Immature natural killer cell (primary cell): ENCODE data around the gene TPD52L2. TPM values are rescaled to one million over a fixed set of nuclear protein-coding genes. Genes with fewer than 3 reads are reported as not detected.

ENCODE experiments used
- DNase-seq, 3 donors: peaks; one replicate each; pipeline ENCODE4 v3.0.0; 2022; ENCODE audit warnings: mixed read lengths in 1 of 3
- H3K27ac Mint-ChIP-seq, 6 donors: one replicate each; pipeline ENCODE4 v1.8.0; 2020; ENCODE audit warnings: mixed read lengths in 6 of 6, mild to moderate bottlenecking in 5 of 6, inconsistent platforms in 4 of 6, moderate library complexity in 3 of 6
- H3K27me3 Mint-ChIP-seq, 3 donors: one replicate each; pipeline ENCODE4 v1.8.0; 2020 to 2021; ENCODE audit warnings: low read depth in 3 of 3, mild to moderate bottlenecking in 3 of 3, mixed read lengths in 3 of 3, moderate library complexity in 3 of 3, inconsistent platforms in 1 of 3
- H3K36me3 Mint-ChIP-seq, 3 donors: one replicate each; pipeline ENCODE4 v1.8.0; 2020; ENCODE audit warnings: mixed read lengths in 3 of 3, inconsistent platforms in 2 of 3, mild to moderate bottlenecking in 2 of 3
- H3K4me1 Mint-ChIP-seq, 2 donors: one replicate each; pipeline ENCODE4 v1.8.0; 2020; ENCODE audit warnings: inconsistent platforms in 2 of 2, mild to moderate bottlenecking in 2 of 2, mixed read lengths in 2 of 2, moderate library complexity in 1 of 2
- H3K4me3 Mint-ChIP-seq, 5 donors: one replicate each; pipeline ENCODE4 v1.8.0; 2020; ENCODE audit warnings: mild to moderate bottlenecking in 5 of 5, mixed read lengths in 5 of 5, inconsistent platforms in 3 of 5, moderate library complexity in 3 of 5
- H3K9me3 Mint-ChIP-seq, 6 donors: one replicate each; pipeline ENCODE4 v1.8.0; 2020; ENCODE audit warnings: mild to moderate bottlenecking in 6 of 6, mixed read lengths in 6 of 6, inconsistent platforms in 4 of 6, moderate library complexity in 3 of 6
- polyA plus RNA-seq, 3 donors: library from polyadenylated mRNA; unstranded; fragments of 300-500 nt; fragmentation: Illumina TruSeq; gene quantifications; one replicate each; pipeline ENCODE4 v1.2.3, GENCODE V29; 2021

The TPD52L2 gene
- polyA plus RNA-seq, 3 donors from 2014 or later: 67.5 to 90.8 (median 79.3) TPM

- Mint-ChIP-seq H3K4me1 (peaks cover 43 to 47% of the 10 kb centered on the region in 2 donors), H3K27me3 (peaks cover 3 to 9% (median 8%) of the 10 kb centered on the region in 3 donors), H3K36me3 (peaks cover 0 to 8% (median 4%) of the 10 kb centered on the region in 3 donors), H3K9me3 (no peaks in the 10 kb centered on the region), H3K4me3 (peak within 1 kb of the TSS; percentile 90 to 95 (median 94)), H3K27ac (peak within 1 kb of the TSS; percentile 93 to 99 (median 98))
- peak; percentile 97 to 99 (median 98) for DNase-seq
Observed at GRCh38 chr20:63894358-63895201, 29.5 kb downstream of the TPD52L2 start, which contains the start of gene DNAJC5. TSS of gene DNAJC5 (plus strand) at chr20:63895126. CDS start at chr20:63928346, 33,220 bp downstream.

- Mint-ChIP-seq H3K9me3 (no peaks in the 10 kb centered on the region), H3K27ac (peak overlapping the region; percentile 93 to 99 (median 98)), H3K4me3 (peak overlapping the region; percentile 90 to 95 (median 94)), H3K4me1 (peaks cover 43 to 47% of the 10 kb centered on the region in 2 donors), H3K27me3 (peaks cover 3 to 9% (median 8%) of the 10 kb centered on the region in 3 donors), H3K36me3 (no peaks in the 10 kb centered on the region)
- DNase-seq: no peak
Observed at GRCh38 chr20:63895202-63895951, 30.3 kb downstream of the TPD52L2 start.

- H3K36me3 Mint-ChIP-seq: no peaks in the 10 kb centered on the region
- no peaks in the 10 kb centered on the region for H3K9me3 Mint-ChIP-seq
- DNase-seq: peak; percentile 35 to 50 (median 38)
- H3K27me3 Mint-ChIP-seq: peaks cover 3 to 9% (median 8%) of the 10 kb centered on the region in 3 donors
- peak overlapping the region; percentile 93 to 99 (median 98) for H3K27ac Mint-ChIP-seq
- peaks cover 46 to 53% of the 10 kb centered on the region in 2 donors for H3K4me1 Mint-ChIP-seq
- H3K4me3 Mint-ChIP-seq: peak overlapping the region; percentile 90 to 95 (median 94)
Observed at GRCh38 chr20:63895952-63896263, 30.8 kb downstream of the TPD52L2 start.

GRCh38 chr20:63896264-63897105, 31.4 kb downstream of the TPD52L2 start:
- H3K36me3 Mint-ChIP-seq: no peaks in the 10 kb centered on the region
- peak overlapping the region; percentile 93 to 99 (median 98) for H3K27ac Mint-ChIP-seq
- H3K9me3 Mint-ChIP-seq: no peaks in the 10 kb centered on the region
- DNase-seq: peak; percentile 16 to 43 (median 29)
- peaks cover 52 to 58% of the 10 kb centered on the region in 2 donors for H3K4me1 Mint-ChIP-seq
- H3K4me3 Mint-ChIP-seq: peak overlapping the region; percentile 90 to 95 (median 94)
- H3K27me3 Mint-ChIP-seq: peaks cover 3 to 9% (median 8%) of the 10 kb centered on the region in 3 donors

- Mint-ChIP-seq H3K27ac (peak overlapping the region; percentile 55 to 98 (median 74)), H3K4me3 (peak overlapping the region in 4 of 5 donors; percentile 29 to 63 (median 44)), H3K36me3 (peaks cover 0 to 3% (median 0%) of the 10 kb centered on the region in 3 donors)
Observed at GRCh38 chr20:63897978-63898561, 33.0 kb downstream of the TPD52L2 start.

GRCh38 chr20:63898882-63899558, 34.0 kb downstream of the TPD52L2 start:
- Mint-ChIP-seq H3K9me3 (no peaks in the 10 kb centered on the region), H3K4me3 (no peak overlapping the region), H3K36me3 (peaks cover 0 to 3% (median 0%) of the 10 kb centered on the region in 3 donors), H3K4me1 (peaks cover 69 to 74% of the 10 kb centered on the region in 2 donors), H3K27me3 (peaks cover 9 to 13% (median 10%) of the 10 kb centered on the region in 3 donors), H3K27ac (peak overlapping the region in 5 of 6 donors; percentile 3 to 70 (median 51))
- DNase-seq: no peak

More at GRCh38 chr20:63897978-63898561, 33.0 kb downstream of the TPD52L2 start:
- no peaks in the 10 kb centered on the region for H3K9me3 Mint-ChIP-seq
- H3K4me1 Mint-ChIP-seq: peaks cover 61 to 69% of the 10 kb centered on the region in 2 donors
- no peak for DNase-seq
- peaks cover 9 to 13% (median 10%) of the 10 kb centered on the region in 3 donors for H3K27me3 Mint-ChIP-seq

- Mint-ChIP-seq H3K9me3 (no peaks in the 10 kb centered on the region), H3K27ac (peak overlapping the region in 3 of 6 donors; percentile 24 to 70 (median 59)), H3K36me3 (peaks cover 0 to 3% (median 0%) of the 10 kb centered on the region in 3 donors), H3K4me3 (no peak overlapping the region), H3K4me1 (peaks cover 75 to 81% of the 10 kb centered on the region in 2 donors), H3K27me3 (peaks cover 9 to 13% (median 13%) of the 10 kb centered on the region in 3 donors)
- no peak for DNase-seq
Observed at GRCh38 chr20:63900413-63900812, 35.3 kb downstream of the TPD52L2 start.

GRCh38 chr20:63903796-63904561, 38.9 kb downstream of the TPD52L2 start:
- Mint-ChIP-seq H3K36me3 (peaks cover 0 to 3% (median 0%) of the 10 kb centered on the region in 3 donors), H3K4me1 (peaks cover 53 to 63% of the 10 kb centered on the region in 2 donors), H3K9me3 (no peaks in the 10 kb centered on the region), H3K4me3 (peak overlapping the region; percentile 22 to 59 (median 53)), H3K27me3 (peaks cover 5 to 7% (median 6%) of the 10 kb centered on the region in 3 donors), H3K27ac (peak overlapping the region; percentile 48 to 91 (median 87))
- DNase-seq: no peak

GRCh38 chr20:63908008-63908682, 43.1 kb downstream of the TPD52L2 start:
- H3K27ac Mint-ChIP-seq: peak overlapping the region in 5 of 6 donors; percentile 34 to 79 (median 67)
- DNase-seq: no peak
- H3K36me3 Mint-ChIP-seq: no peaks in the 10 kb centered on the region
- no peak overlapping the region for H3K4me3 Mint-ChIP-seq
- peaks cover 0 to 3% (median 2%) of the 10 kb centered on the region in 3 donors for H3K27me3 Mint-ChIP-seq
- peaks cover 57 to 59% of the 10 kb centered on the region in 2 donors for H3K4me1 Mint-ChIP-seq
- no peaks in the 10 kb centered on the region for H3K9me3 Mint-ChIP-seq

GRCh38 chr20:63911176-63911575, 46.1 kb downstream of the TPD52L2 start:
- Mint-ChIP-seq H3K4me3 (peak overlapping the region in 2 of 5 donors; percentile 14 to 16), H3K36me3 (peaks cover 1 to 7% (median 7%) of the 10 kb centered on the region in 3 donors), H3K27ac (peak overlapping the region; percentile 45 to 78 (median 67)), H3K9me3 (peaks cover 0 to 2% (median under 1%) of the 10 kb centered on the region in 6 donors), H3K4me1 (peaks cover 41 to 45% of the 10 kb centered on the region in 2 donors), H3K27me3 (peaks cover 0 to 3% (median 3%) of the 10 kb centered on the region in 3 donors)
- no peak for DNase-seq

GRCh38 chr20:63913768-63914167, 48.7 kb downstream of the TPD52L2 start:
- H3K9me3 Mint-ChIP-seq: peaks cover 0 to 5% (median 1%) of the 10 kb centered on the region in 6 donors
- no peak overlapping the region for H3K27ac Mint-ChIP-seq
- H3K4me3 Mint-ChIP-seq: no peak overlapping the region

More at GRCh38 chr20:63913768-63914167, 48.7 kb downstream of the TPD52L2 start:
- no peak for DNase-seq
- Mint-ChIP-seq H3K27me3 (peaks cover 0 to 5% (median 3%) of the 10 kb centered on the region in 3 donors), H3K36me3 (peaks cover 8 to 15% (median 10%) of the 10 kb centered on the region in 3 donors), H3K4me1 (peaks cover 37 to 43% of the 10 kb centered on the region in 2 donors)
